H1 (cell line): ENCODE measurements around the gene GPR15LG. TPM values are rescaled to one million over a fixed set of nuclear protein-coding genes. Genes with fewer than 3 reads are reported as not detected.

ENCODE experiments used
- CTCF ChIA-PET: fragments of 300-600 bp; sonication (Branson Sonifier 250); formaldehyde crosslinking; loops from one replicate; lab custom pipeline; 2021; ENCODE audit not compliant: partially characterized antibody; lab: Charles Lee
- POLR2A ChIA-PET: fragments of 300-600 bp; sonication (Branson Sonifier 250); formaldehyde crosslinking; loops from one replicate; lab custom pipeline; 2021; ENCODE audit warnings: inconsistent platforms; ENCODE audit not compliant: partially characterized antibody; lab: Charles Lee
- DNase-seq, 2 experiments: peaks; one replicate each; pipeline versions ENCODE4 v3.0.0 to v3.0.0-alpha.2; 2010 to 2022; ENCODE audit warnings: low spot score in 2 of 2, low read depth in 1 of 2, mixed read lengths in 1 of 2
- FAIRE-seq: peaks from 2 replicates; lab custom pipeline; 2011; peaks lifted over from hg19 to GRCh38; lab: Jason Lieb, UNC
- H2AFZ ChIP-seq: 2 replicates; pipeline ENCODE4 v1.8.1; 2012; ENCODE audit warnings: low read length, inconsistent platforms
- H2AK5ac ChIP-seq: 2 replicates; pipeline ENCODE4 v1.6.1; 2013; ENCODE audit warnings: low read depth, low read length
- H2BK120ac ChIP-seq: replicated peaks from 2 replicates; pipeline ENCODE3; 2013; ENCODE audit warnings: low read depth, low read length, inconsistent platforms
- H2BK12ac ChIP-seq: 2 replicates; pipeline ENCODE4 v1.6.1; 2013; ENCODE audit warnings: low read depth, low read length
- H2BK15ac ChIP-seq: 2 replicates; pipeline ENCODE4 v1.6.1; 2013; ENCODE audit warnings: low read length
- H2BK20ac ChIP-seq: 2 replicates; pipeline ENCODE4 v1.6.1; 2013; ENCODE audit warnings: low read length
- H2BK5ac ChIP-seq: 2 replicates; pipeline ENCODE4 v1.6.1; 2013; ENCODE audit warnings: low read depth, low read length
- H3K14ac ChIP-seq: 2 replicates; pipeline ENCODE4 v1.6.1; 2013; ENCODE audit warnings: inconsistent platforms; ENCODE audit not compliant: insufficient read length
- H3K18ac ChIP-seq: 2 replicates; pipeline ENCODE4 v1.6.1; 2013; ENCODE audit warnings: low read length; ENCODE audit errors: extremely low read depth
- H3K23ac ChIP-seq: 2 replicates; pipeline ENCODE4 v1.6.1; 2013; ENCODE audit warnings: inconsistent platforms; ENCODE audit not compliant: insufficient read length
- H3K23me2 ChIP-seq: 2 replicates; pipeline ENCODE4 v1.6.1; 2013; ENCODE audit warnings: low read depth, low read length
- H3K27ac ChIP-seq: 2 replicates; pipeline ENCODE4 v1.6.1; 2011; ENCODE audit warnings: low read depth, low read length, inconsistent platforms
- H3K27me3 ChIP-seq, 4 experiments: replicated peaks in 1 of 4; 1 replicate in 1 of 4; 2 replicates in 3 of 4; pipeline versions ENCODE4 v1.6.1 to v1.8.1; 2011 to 2013; ENCODE audit warnings: low read length in 3 of 4, mild to moderate bottlenecking in 3 of 4, inconsistent platforms in 2 of 4, mixed read lengths in 2 of 4, moderate library complexity in 1 of 4; ENCODE audit not compliant: control insufficient read depth in 3 of 4, insufficient read depth in 3 of 4; ENCODE audit errors: extremely low read depth in 1 of 4
- H3K36me3 ChIP-seq, 4 experiments: 2 replicates each; pipeline versions ENCODE4 v1.6.1 to v1.8.1; 2011 to 2013; ENCODE audit warnings: mild to moderate bottlenecking in 4 of 4, low read length in 3 of 4, moderate library complexity in 2 of 4, control low read depth in 1 of 4, inconsistent platforms in 1 of 4; ENCODE audit not compliant: insufficient read depth in 4 of 4, control insufficient read depth in 2 of 4
- H3K4ac ChIP-seq: replicated peaks from 2 replicates; pipeline ENCODE3; 2013; ENCODE audit warnings: low read length, low read depth, mixed read lengths, inconsistent platforms; ENCODE audit not compliant: insufficient read length
- H3K4me1 ChIP-seq, 4 experiments: replicated peaks in 1 of 4; 1 replicate in 1 of 4; 2 replicates in 3 of 4; pipeline versions ENCODE4 v1.6.1 to v1.8.1; 2011 to 2013; ENCODE audit warnings: low read length in 3 of 4, inconsistent platforms in 2 of 4, mixed read lengths in 1 of 4; ENCODE audit not compliant: insufficient read depth in 4 of 4, control insufficient read depth in 3 of 4
- H3K4me2 ChIP-seq, 2 experiments: 2 replicates each; pipeline versions ENCODE4 v1.6.1 to v1.8.1; 2011 to 2013; ENCODE audit warnings: low read depth in 2 of 2, low read length in 2 of 2, control low read depth in 1 of 2, inconsistent platforms in 1 of 2, mild to moderate bottlenecking in 1 of 2; ENCODE audit not compliant: insufficient read depth in 1 of 2
- H3K4me3 ChIP-seq, 4 experiments: fragments of 200-600, 300-600 bp in 1 of 4; sonication (generic), shearing (Covaris generic), sonication (Bioruptor Twin) in 1 of 4; 2 replicates each; pipeline versions ENCODE4 v1.5.1 to v1.8.1; 2011 to 2016; ENCODE audit warnings: low read length in 4 of 4, low read depth in 3 of 4, control low read depth in 2 of 4, inconsistent platforms in 2 of 4, mild to moderate bottlenecking in 2 of 4, mixed read lengths in 1 of 4, moderate library complexity in 1 of 4; ENCODE audit not compliant: insufficient read depth in 2 of 4; ENCODE audit errors: extremely low read depth in 1 of 4
- H3K56ac ChIP-seq: replicated peaks from 2 replicates; pipeline ENCODE3; 2013; ENCODE audit warnings: low read depth, mild to moderate bottlenecking, mixed read lengths, low read length, inconsistent platforms; ENCODE audit not compliant: insufficient read length
- H3K79me1 ChIP-seq: 2 replicates; pipeline ENCODE4 v1.6.1; 2013; ENCODE audit warnings: low read depth, low read length, control low read depth
- H3K79me2 ChIP-seq, 2 experiments: 2 replicates each; pipeline versions ENCODE4 v1.6.1 to v1.8.1; 2012 to 2013; ENCODE audit warnings: low read length in 2 of 2, mild to moderate bottlenecking in 2 of 2, inconsistent platforms in 1 of 2; ENCODE audit not compliant: insufficient read depth in 2 of 2, control insufficient read depth in 1 of 2
- H3K9ac ChIP-seq, 4 experiments: replicated peaks in 1 of 4; 1 replicate in 1 of 4; 2 replicates in 3 of 4; pipeline versions ENCODE4 v1.6.1 to v1.8.1; 2011 to 2013; ENCODE audit warnings: low read depth in 3 of 4, low read length in 3 of 4, control low read depth in 2 of 4, mild to moderate bottlenecking in 2 of 4, moderate library complexity in 2 of 4, inconsistent platforms in 1 of 4; ENCODE audit errors: extremely low read depth in 1 of 4
- H3K9me3 ChIP-seq, 2 experiments: 2 replicates each; pipeline versions ENCODE4 v1.6.1 to v1.8.1; 2012 to 2013; ENCODE audit warnings: mild to moderate bottlenecking in 2 of 2, moderate library complexity in 2 of 2, control low read depth in 1 of 2, inconsistent platforms in 1 of 2, low read depth in 1 of 2, low read length in 1 of 2, mixed read lengths in 1 of 2; ENCODE audit not compliant: insufficient read depth in 2 of 2
- H4K20me1 ChIP-seq, 2 experiments: replicated peaks in 1 of 2; 2 replicates each; pipeline versions ENCODE3 to v1.8.1; 2011 to 2013; ENCODE audit warnings: inconsistent platforms in 2 of 2, low read length in 2 of 2, mild to moderate bottlenecking in 1 of 2; ENCODE audit not compliant: insufficient read depth in 2 of 2, control insufficient read depth in 1 of 2
- H4K5ac ChIP-seq: 2 replicates; pipeline ENCODE4 v1.6.1; 2013; ENCODE audit warnings: low read length, low read depth, mixed read lengths, inconsistent platforms; ENCODE audit not compliant: insufficient read length
- H4K8ac ChIP-seq: 2 replicates; pipeline ENCODE4 v1.8.0; 2013; ENCODE audit warnings: mild to moderate bottlenecking, moderate library complexity, low read length, inconsistent platforms; ENCODE audit not compliant: insufficient read depth; ENCODE audit errors: extremely low read depth
- H4K91ac ChIP-seq: replicated peaks from 2 replicates; pipeline ENCODE3; 2013; ENCODE audit warnings: low read length, mixed read lengths, inconsistent platforms; ENCODE audit not compliant: insufficient read length
- CHD1 ChIP-seq: IDR thresholded peaks from 2 replicates; pipeline ENCODE4 v1.6.1; 2012; ENCODE audit warnings: low read depth, low read length, improper control_type of control experiment
- GABPA ChIP-seq: IDR thresholded peaks from 2 replicates; pipeline ENCODE4 v1.6.1; 2011; ENCODE audit warnings: mild to moderate bottlenecking, low read length, moderate library complexity, borderline replicate concordance; ENCODE audit not compliant: insufficient read depth
- RFX5 ChIP-seq: IDR thresholded peaks from 2 replicates; pipeline ENCODE4 v1.6.1; 2011; ENCODE audit warnings: low read depth, low read length, improper control_type of control experiment, borderline replicate concordance
- WGBS, 2 experiments: shearing (Covaris generic) in 1 of 2; methylation state at CpG; one replicate each; pipeline versions ENCODE4 v1.1.6 to v1.1.7; 2013 to 2015; ENCODE audit warnings: low lambda C conversion rate in 2 of 2, mixed read lengths in 2 of 2, inconsistent platforms in 1 of 2, low coverage in 1 of 2, missing lambda C conversion rate in 1 of 2; ENCODE audit not compliant: insufficient replicate concordance in 2 of 2, insufficient coverage in 1 of 2, insufficient read length in 1 of 2; ENCODE audit errors: extremely low coverage in 1 of 2, missing lambda C conversion rate in 1 of 2; 5-methylcytosine and 5-hydroxymethylcytosine counted together
- polyA plus RNA-seq, 7 experiments: library from polyadenylated mRNA; depleted of rRNA in 3 of 7; stranded (reverse) in 5 of 7; unstranded in 2 of 7; fragments of >200 nt in 5 of 7; fragments of 200-250 nt in 2 of 7; gene quantifications; 1 replicate in 5 of 7; 2 replicates in 1 of 7; 4 replicates in 1 of 7; pipeline versions ENCODE4 v1.2.1 to v1.2.3, GENCODE V29; 2011 to 2013; ENCODE audit warnings: missing spikeins in 2 of 7, mixed read lengths in 2 of 7
- total RNA-seq: library from RNA; stranded (reverse); fragmentation: NEBNext Ultra II Directional; extraction: Animal tissue kit (Norgen Biotek cat#: 25700); gene quantifications from 2 replicates; pipeline ENCODE4 v1.2.1, GENCODE V29; 2021

The GPR15LG gene
- total and polyA plus RNA-seq, 2 of the 8 experiments (the other 6 are each of a cell fraction or from before 2014, with no cell fraction given), result not detected

DNA sequence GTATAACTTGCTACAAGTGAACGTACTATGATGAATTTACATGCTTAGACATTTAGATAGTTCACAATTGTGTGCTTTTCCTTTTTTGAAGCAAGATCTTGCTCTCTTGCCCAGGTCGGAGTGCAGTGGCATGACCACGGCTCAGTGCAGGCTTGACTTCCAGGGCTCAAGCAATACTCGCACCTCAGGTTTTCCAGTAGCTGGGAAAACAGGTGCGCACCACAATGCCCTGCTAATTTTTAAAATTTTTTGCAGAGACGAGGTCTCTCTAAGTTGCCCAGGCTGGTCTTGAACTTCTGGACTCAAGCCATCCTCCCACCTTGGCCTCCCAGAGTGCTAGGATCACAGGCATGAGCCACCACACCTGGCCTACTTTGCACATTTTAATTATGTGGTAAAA lies 1.8 kb downstream of the GPR15LG start:
- H3K27ac ChIP-seq, result no peak overlapping the region
- no peak overlapping the region for H3K56ac ChIP-seq
- no peak overlapping the region for H2BK20ac ChIP-seq
- H3K27me3 ChIP-seq, result no peaks in the 10 kb centered on the region
- no peak overlapping the region for H2BK5ac ChIP-seq
- no peak overlapping the region for H3K9ac ChIP-seq
- peaks cover 0 to 1% of the 10 kb centered on the region in 2 experiments; a peak in 1 of 4 replicates for H3K9me3 ChIP-seq
- no peaks in the 10 kb centered on the region for H3K79me2 ChIP-seq
- FAIRE-seq (no peak), DNase-seq (no peak)
- ChIA-PET POLR2A (interaction anchor here (0.6 kb wide), 1 partner anchor 10 kb away, joined by 3 read pairs; no protein-coding TSS in a partner anchor), CTCF (interaction anchor here (0.9 kb wide), 1 partner anchor 27 kb away, joined by 3 read pairs; no protein-coding TSS in a partner anchor)
- no peak overlapping the region for H4K5ac ChIP-seq
- H2AK5ac ChIP-seq, result no peak overlapping the region
- peaks cover 0 to 7% of the 10 kb centered on the region in 2 experiments for H4K20me1 ChIP-seq
- H4K91ac ChIP-seq, result no peak overlapping the region
- H3K14ac ChIP-seq, result no peak overlapping the region
- no peak overlapping the region for H2BK12ac ChIP-seq
- H3K23me2 ChIP-seq, result peaks cover 9% of the 10 kb centered on the region
- no peak overlapping the region for H2BK120ac ChIP-seq
- H4K8ac ChIP-seq, result no peak overlapping the region
- 84% methylated on average over 6 of the region's 6 CpGs; no CpG with 5 or more reads in 1 of the 2 experiments for WGBS, 2 experiments
- H3K4me2 ChIP-seq, result no peak overlapping the region
- H3K4me1 ChIP-seq, result peaks cover 0 to 2% (median 0%) of the 10 kb centered on the region in 4 experiments; a peak in 2 of 7 replicates
- no peak overlapping the region for H3K18ac ChIP-seq
- no peak overlapping the region for H3K23ac ChIP-seq
- no peak overlapping the region for H2BK15ac ChIP-seq
- H3K4me3 ChIP-seq, result no peak overlapping the region
- H3K36me3 ChIP-seq, result no peaks in the 10 kb centered on the region
- no peak overlapping the region for H2AFZ ChIP-seq
- H3K4ac ChIP-seq, result no peak overlapping the region
- no peaks in the 10 kb centered on the region for H3K79me1 ChIP-seq
- TF ChIP-seq GABPA, result no peak
- no peak for TF ChIP-seq RFX5
- no peak for TF ChIP-seq CHD1
